ENCODE data around the gene CLSTN1. TPM values are rescaled to one million over a fixed set of nuclear protein-coding genes. Genes with fewer than 3 reads are reported as not detected.

The CLSTN1 gene
- total and polyA plus RNA-seq, 2 experiments from 2014 or later, result 56.8 to 67.8 TPM

DNA sequence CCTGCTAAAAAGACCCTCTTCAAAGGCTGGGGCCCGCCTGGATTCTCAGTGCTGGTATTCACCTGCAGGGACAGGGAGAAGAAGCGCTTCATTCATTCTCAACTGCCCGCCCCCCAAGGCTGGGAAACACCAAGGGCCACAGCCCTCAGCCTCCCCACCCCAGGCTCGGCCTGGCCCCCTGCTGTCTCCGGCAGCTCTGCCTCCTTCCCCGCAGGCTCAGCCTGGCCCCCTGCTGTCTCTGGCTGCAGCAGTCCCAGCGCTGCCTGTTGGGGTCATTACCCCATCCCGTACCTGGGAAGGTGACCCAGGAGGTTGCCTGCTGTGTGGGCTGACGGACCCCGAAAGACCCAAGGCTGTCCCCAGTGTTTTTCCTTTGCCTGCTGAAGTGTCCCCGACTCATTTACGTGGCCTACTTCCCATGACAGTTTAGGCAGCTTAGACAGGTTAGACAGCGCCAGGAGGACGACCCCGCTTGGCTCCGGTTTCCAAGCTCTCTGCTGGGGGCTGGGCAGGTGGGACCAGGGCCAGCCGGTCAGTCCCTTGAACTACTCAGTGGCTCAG lies 22.9 kb upstream of the CLSTN1 start:
- 91 to 92% methylated on average over 16 to 17 of the region's 17 CpGs for WGBS, 2 experiments (ENCODE audit: low coverage in 1 of 2, low lambda C conversion rate in 2 of 2, missing lambda C conversion rate in 2 of 2)

DNA sequence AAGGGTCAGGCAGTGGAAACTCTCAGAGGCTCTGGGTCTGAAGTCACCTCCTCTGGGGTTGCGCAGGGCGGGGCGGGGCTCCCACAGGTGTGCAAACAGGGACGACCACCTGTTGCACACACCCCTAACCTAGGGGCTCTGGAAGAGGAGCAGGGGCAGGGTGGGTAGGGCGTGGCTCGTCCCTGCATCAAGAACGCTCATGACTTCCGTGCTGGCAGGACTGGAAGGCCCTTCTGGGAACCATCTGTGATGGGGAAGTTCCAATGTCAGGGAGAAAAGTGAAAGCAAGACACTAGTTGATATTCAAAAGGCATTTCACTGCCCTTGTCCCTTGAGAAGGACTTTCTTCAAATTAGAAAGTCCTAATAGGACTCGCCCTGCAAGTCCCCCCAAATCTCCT lies 22.1 kb upstream of the CLSTN1 start:
- H3K27me3 ChIP-seq (replicated peaks; ENCODE audit: insufficient read depth), result no peaks in the 10 kb centered on the region
- H3F3A ChIP-seq (ENCODE audit: insufficient read depth), result no peaks in the 10 kb centered on the region
- H3K36me3 ChIP-seq (ENCODE audit: low read depth), result no peaks in the 10 kb centered on the region; the same call in 1 of the 2 replicates
- no peaks in the 10 kb centered on the region for H3K79me2 ChIP-seq (ENCODE audit: insufficient read depth)
- no peak for TF ChIP-seq EZH2 (IDR thresholded peaks at IDR 0.05; ENCODE audit: insufficient read depth, poor library complexity, severe bottlenecking)
- TF ChIP-seq EZH2phosphoT487 (IDR thresholded peaks at IDR 0.05; ENCODE audit: insufficient read depth, low read depth), result no peak
- H2AFZ ChIP-seq, result no peak overlapping the region
- no peak overlapping the region for H3K4me2 ChIP-seq (ENCODE audit: unreplicated experiment)
- WGBS, 2 experiments (ENCODE audit: low coverage in 1 of 2, low lambda C conversion rate in 2 of 2, missing lambda C conversion rate in 2 of 2), result 33 to 36% methylated on average over 8 to 9 of the region's 9 CpGs
- no peak for DNase-seq
- H3K9ac ChIP-seq, result no peak overlapping the region
- H3K27ac ChIP-seq, result no peak overlapping the region
- no peaks in the 10 kb centered on the region for H3K9me2 ChIP-seq (ENCODE audit: insufficient read depth)
- in situ Hi-C loops (cut with MboI), result no loop called here
- H3K9me3 ChIP-seq (ENCODE audit: low read depth), result no peaks in the 10 kb centered on the region
- H3K4me1 ChIP-seq (ENCODE audit: insufficient read depth), result no peaks in the 10 kb centered on the region
- no peak overlapping the region for H3K4me3 ChIP-seq
- H4K20me1 ChIP-seq (ENCODE audit: insufficient read depth), result no peaks in the 10 kb centered on the region

More for the DNA sequence above, 22.9 kb upstream of the CLSTN1 start:
- no peaks in the 10 kb centered on the region for H4K20me1 ChIP-seq (ENCODE audit: insufficient read depth)
- H3K9me3 ChIP-seq (ENCODE audit: low read depth), result no peaks in the 10 kb centered on the region
- no peaks in the 10 kb centered on the region for H3K9me2 ChIP-seq (ENCODE audit: insufficient read depth)
- in situ Hi-C loops (cut with MboI), result no loop called here
- no peaks in the 10 kb centered on the region; the same call in 1 of the 2 replicates for H3K36me3 ChIP-seq (ENCODE audit: low read depth)
- no peak overlapping the region for H3K9ac ChIP-seq
- H3K27me3 ChIP-seq (replicated peaks; ENCODE audit: insufficient read depth), result no peaks in the 10 kb centered on the region
- no peak overlapping the region for H3K27ac ChIP-seq
- no peak overlapping the region for H2AFZ ChIP-seq
- H3K4me3 ChIP-seq, result no peak overlapping the region
- no peaks in the 10 kb centered on the region for H3K79me2 ChIP-seq (ENCODE audit: insufficient read depth)
- no peaks in the 10 kb centered on the region for H3F3A ChIP-seq (ENCODE audit: insufficient read depth)
- H3K4me2 ChIP-seq (ENCODE audit: unreplicated experiment), result no peak overlapping the region
- no peaks in the 10 kb centered on the region for H3K4me1 ChIP-seq (ENCODE audit: insufficient read depth)
- no peak for TF ChIP-seq EZH2 (IDR thresholded peaks at IDR 0.05; ENCODE audit: insufficient read depth, poor library complexity, severe bottlenecking)
- no peak for TF ChIP-seq EZH2phosphoT487 (IDR thresholded peaks at IDR 0.05; ENCODE audit: insufficient read depth, low read depth)
- no peak for DNase-seq

DNA sequence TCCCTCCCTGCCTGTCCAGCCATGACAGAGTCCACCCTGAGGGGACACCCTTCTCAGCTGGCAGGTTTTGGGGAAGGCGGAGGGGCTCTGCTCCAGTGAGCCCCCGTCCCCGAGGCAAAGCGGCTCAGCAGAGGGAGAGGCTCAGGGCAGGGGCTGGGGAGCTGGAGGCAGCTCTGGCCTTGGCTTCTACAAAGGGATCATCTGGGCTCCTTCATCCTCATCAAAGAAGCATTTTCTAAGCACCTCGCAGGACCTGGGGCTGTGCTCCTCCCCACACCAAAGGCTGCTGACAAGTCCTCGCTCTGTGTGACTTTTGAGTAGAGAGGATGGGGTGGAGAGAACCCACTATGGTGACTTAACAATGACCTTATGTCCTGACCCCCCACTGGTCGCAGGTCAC lies 21.0 kb upstream of the CLSTN1 start:
- no peaks in the 10 kb centered on the region for H3F3A ChIP-seq (ENCODE audit: insufficient read depth)
- H2AFZ ChIP-seq, result no peak overlapping the region
- 89 to 98% methylated on average over 6 to 7 of the region's 7 CpGs for WGBS, 2 experiments (ENCODE audit: low coverage in 1 of 2, low lambda C conversion rate in 2 of 2, missing lambda C conversion rate in 2 of 2)
- H3K9me2 ChIP-seq (ENCODE audit: insufficient read depth), result no peaks in the 10 kb centered on the region
- no peaks in the 10 kb centered on the region for H3K27me3 ChIP-seq (replicated peaks; ENCODE audit: insufficient read depth)
- H4K20me1 ChIP-seq (ENCODE audit: insufficient read depth), result no peaks in the 10 kb centered on the region
- in situ Hi-C loops (cut with MboI), result no loop called here
- no peaks in the 10 kb centered on the region; the same call in 1 of the 2 replicates for H3K36me3 ChIP-seq (ENCODE audit: low read depth)
- H3K9ac ChIP-seq, result no peak overlapping the region
- no peaks in the 10 kb centered on the region for H3K4me1 ChIP-seq (ENCODE audit: insufficient read depth)
- no peak for DNase-seq
- H3K4me2 ChIP-seq (ENCODE audit: unreplicated experiment), result no peak overlapping the region
- H3K9me3 ChIP-seq (ENCODE audit: low read depth), result no peaks in the 10 kb centered on the region
- H3K79me2 ChIP-seq (ENCODE audit: insufficient read depth), result no peaks in the 10 kb centered on the region
- TF ChIP-seq EZH2 (IDR thresholded peaks at IDR 0.05; ENCODE audit: insufficient read depth, poor library complexity, severe bottlenecking) (no peak), EZH2phosphoT487 (IDR thresholded peaks at IDR 0.05; ENCODE audit: insufficient read depth, low read depth) (no peak)
- no peak overlapping the region for H3K4me3 ChIP-seq
- H3K27ac ChIP-seq, result no peak overlapping the region

DNA sequence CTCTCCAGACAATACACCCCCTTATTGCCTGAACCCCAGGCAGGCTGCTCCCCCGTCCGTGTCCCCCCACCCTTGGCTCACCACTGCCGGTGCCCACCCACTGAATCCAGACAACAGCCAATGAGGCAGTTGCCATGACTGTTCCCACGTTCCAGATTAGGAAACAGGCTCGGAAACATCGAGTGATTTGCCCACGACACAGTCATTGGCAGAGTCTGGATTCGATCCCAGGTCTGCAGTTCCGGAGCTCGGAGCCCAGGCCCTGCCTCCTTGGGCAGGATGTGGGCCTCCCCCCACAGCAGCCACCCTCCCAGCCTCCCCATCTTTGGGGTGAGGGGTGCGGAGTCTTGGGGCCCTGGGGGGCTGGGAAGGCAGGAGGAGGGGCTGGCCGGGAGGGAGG lies 20.3 kb upstream of the CLSTN1 start:
- Histone ChIP-seq H3K27me3 (replicated peaks; ENCODE audit: insufficient read depth) (no peaks in the 10 kb centered on the region), H3F3A (ENCODE audit: insufficient read depth) (no peaks in the 10 kb centered on the region), H3K79me2 (ENCODE audit: insufficient read depth) (no peaks in the 10 kb centered on the region)

More for the DNA sequence above, 20.3 kb upstream of the CLSTN1 start:
- no peaks in the 10 kb centered on the region for H3K9me2 ChIP-seq (ENCODE audit: insufficient read depth)
- no peaks in the 10 kb centered on the region; the same call in 1 of the 2 replicates for H3K36me3 ChIP-seq (ENCODE audit: low read depth)
- no peak overlapping the region for H3K4me2 ChIP-seq (ENCODE audit: unreplicated experiment)
- 20 to 23% methylated on average over 10 to 12 of the region's 12 CpGs for WGBS, 2 experiments (ENCODE audit: low coverage in 1 of 2, low lambda C conversion rate in 2 of 2, missing lambda C conversion rate in 2 of 2)
- H2AFZ ChIP-seq, result peak overlapping the region; percentile 49; the same call in 1 of the 2 replicates
- no peak overlapping the region for H3K9ac ChIP-seq
- no peak overlapping the region for H3K27ac ChIP-seq
- peak; percentile 66 for DNase-seq
- H3K4me1 ChIP-seq (ENCODE audit: insufficient read depth), result no peaks in the 10 kb centered on the region
- no peaks in the 10 kb centered on the region for H4K20me1 ChIP-seq (ENCODE audit: insufficient read depth)
- in situ Hi-C loops (cut with MboI), result no loop called here
- no peak for TF ChIP-seq EZH2phosphoT487 (IDR thresholded peaks at IDR 0.05; ENCODE audit: insufficient read depth, low read depth)
- H3K9me3 ChIP-seq (ENCODE audit: low read depth), result no peaks in the 10 kb centered on the region
- no peak overlapping the region for H3K4me3 ChIP-seq
